Measurements from ENCODE around the gene RETREG3. TPM values are rescaled to one million over a fixed set of nuclear protein-coding genes. Genes with fewer than 3 reads are reported as not detected.
A peak's percentile ranks its signal among the peaks of the same experiment; 100 is the strongest.

The RETREG3 gene
- total and polyA plus RNA-seq, 10 donors, result 20.3 to 87.5 (median 77.1) TPM

- Histone ChIP-seq H3K4me3 (peak overlapping the region; percentile 46 to 93 (median 72)), H3K27ac (peak overlapping the region; percentile 50 to 94 (median 90)), H3K27me3 (replicated peaks in 1 of 7) (no peaks in the 10 kb centered on the region), H3K4me1 (peaks cover 13 to 60% (median 32%) of the 10 kb centered on the region in 6 donors), H3K36me3 (peaks cover 5 to 76% (median 52%) of the 10 kb centered on the region in 6 donors), H3K9me3 (no peaks in the 10 kb centered on the region)
- no peak for TF ChIP-seq POLR2A (IDR thresholded peaks at IDR 0.05)
- peak; percentile 62 to 85 (median 73) for TF ChIP-seq CTCF (IDR thresholded peaks at IDR 0.05 in 8 of 11, conservative IDR thresholded peaks at IDR 0.05 in 3 of 11)
- peak in 1 of 3 donors; percentile 56 for TF ChIP-seq POLR2AphosphoS5 (IDR thresholded peaks at IDR 0.05)
- 0 to 1% (median 0%) methylated on average over 20 of the region's 20 CpGs for WGBS, 5 donors
- intact Hi-C loops (cut with DNase I; ENCODE audit: low total_unique reads), result no loop called here
- DNase-seq, result peak; percentile 88
Observed at GRCh38 chr17:42578282-42578869, 30.8 kb downstream of the RETREG3 start.

GRCh38 chr17:42577532-42578281 lies 31.5 kb downstream of the RETREG3 start, which contains the start of gene PSMC3IP:
Gene PSMC3IP (minus strand): TSS chr17:42577729. CDS start chr17:42577686, 43 bp downstream.
- peak; percentile 97 for DNase-seq
- Histone ChIP-seq H3K4me1 (peaks cover 13 to 66% (median 32%) of the 10 kb centered on the region in 6 donors), H3K36me3 (peaks cover 5 to 76% (median 52%) of the 10 kb centered on the region in 6 donors), H3K9me3 (no peaks in the 10 kb centered on the region), H3K27ac (peak within 1 kb of the TSS; percentile 50 to 94 (median 90)), H3K27me3 (replicated peaks in 1 of 7) (no peaks in the 10 kb centered on the region), H3K4me3 (peak within 1 kb of the TSS; percentile 46 to 93 (median 72))
- intact Hi-C loops (cut with DNase I; ENCODE audit: low total_unique reads), result no loop called here
- peak in 1 of 3 donors; percentile 40 for TF ChIP-seq POLR2A (IDR thresholded peaks at IDR 0.05)
- TF ChIP-seq POLR2AphosphoS5 (IDR thresholded peaks at IDR 0.05), result peak; percentile 95 to 96 (median 96)
- peak in 8 of 11 experiments; percentile 15 to 70 (median 50) for TF ChIP-seq CTCF (IDR thresholded peaks at IDR 0.05 in 8 of 11, conservative IDR thresholded peaks at IDR 0.05 in 3 of 11)
- WGBS, 5 donors, result 0 to 1% (median 0%) methylated on average over 29 to 52 of the region's 52 CpGs

GRCh38 chr17:42577140-42577531 lies 32.0 kb downstream of the RETREG3 start:
- no peak for DNase-seq
- peak overlapping the region; percentile 46 to 93 (median 72) for H3K4me3 ChIP-seq
- peak overlapping the region in 7 of 8 donors; percentile 87 to 94 (median 90) for H3K27ac ChIP-seq
- H3K4me1 ChIP-seq, result peaks cover 13 to 71% (median 32%) of the 10 kb centered on the region in 6 donors
- intact Hi-C loops (cut with DNase I; ENCODE audit: low total_unique reads), result no loop called here
- WGBS, 5 donors, result 2 to 15% (median 12%) methylated on average over 13 to 18 of the region's 18 CpGs
- peaks cover 0 to 76% (median 52%) of the 10 kb centered on the region in 6 donors for H3K36me3 ChIP-seq
- TF ChIP-seq POLR2A (IDR thresholded peaks at IDR 0.05) (no peak), CTCF (IDR thresholded peaks at IDR 0.05 in 8 of 11, conservative IDR thresholded peaks at IDR 0.05 in 3 of 11) (no peak), POLR2AphosphoS5 (IDR thresholded peaks at IDR 0.05) (no peak)
- H3K9me3 ChIP-seq, result no peaks in the 10 kb centered on the region
- no peaks in the 10 kb centered on the region for H3K27me3 ChIP-seq (replicated peaks in 1 of 7)

GRCh38 chr17:42574463-42574862 lies 34.7 kb downstream of the RETREG3 start:
- Histone ChIP-seq H3K27me3 (replicated peaks in 1 of 7) (no peaks in the 10 kb centered on the region), H3K9me3 (no peaks in the 10 kb centered on the region), H3K27ac (no peak overlapping the region), H3K4me1 (peaks cover 13 to 76% (median 37%) of the 10 kb centered on the region in 6 donors), H3K36me3 (peaks cover 0 to 76% (median 53%) of the 10 kb centered on the region in 6 donors), H3K4me3 (no peak overlapping the region)
- no peak for TF ChIP-seq CTCF (IDR thresholded peaks at IDR 0.05 in 8 of 11, conservative IDR thresholded peaks at IDR 0.05 in 3 of 11)
- no peak for TF ChIP-seq POLR2A (IDR thresholded peaks at IDR 0.05)
- no peak for TF ChIP-seq POLR2AphosphoS5 (IDR thresholded peaks at IDR 0.05)
- intact Hi-C loops (cut with DNase I; ENCODE audit: low total_unique reads), result no loop called here
- no peak for DNase-seq
- 69 to 87% (median 74%) methylated on average over 3 of the region's 3 CpGs for WGBS, 5 donors
